Limb (tissue), 2 donors: ENCODE results near the gene DDX42.
A peak's percentile ranks its signal among the peaks of the same experiment; 100 is the strongest.

Experiments
- DNase-seq, 2 donors: peaks; one replicate each; pipeline ENCODE4 v3.0.0-alpha.2; 2016; ENCODE audit errors: extremely low spot score in 2 of 2

The DDX42 gene

DNA sequence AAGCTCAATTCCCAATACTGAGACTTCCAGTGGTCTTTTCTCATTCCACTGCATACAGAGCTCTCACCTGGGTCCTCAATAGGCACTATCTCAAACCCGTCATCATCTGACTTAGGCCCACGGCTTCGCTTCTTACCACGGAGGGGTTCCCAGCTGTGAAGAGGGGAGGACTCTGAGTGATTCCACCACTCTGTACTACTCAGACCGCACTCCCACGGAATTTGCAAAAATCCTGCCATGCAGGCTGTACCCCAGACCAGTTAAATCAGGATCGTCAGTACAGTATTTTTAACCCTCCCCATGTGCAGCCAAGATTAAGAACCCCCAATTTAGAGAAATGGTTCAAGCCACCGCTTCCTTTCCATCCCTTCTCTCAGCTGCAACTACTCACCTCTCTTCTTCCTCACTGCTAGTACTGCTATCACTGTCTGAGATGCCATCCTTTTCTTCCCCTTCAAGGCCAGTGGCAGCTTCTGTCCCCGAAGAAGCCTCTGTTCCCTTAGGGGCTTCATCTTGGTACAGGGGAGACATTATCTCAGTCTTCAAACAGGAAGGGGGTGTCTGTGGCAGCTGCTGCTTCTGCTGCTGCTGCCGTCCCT is 47.1 kb downstream of the DDX42 start:
- DNase-seq = no peak

DNA sequence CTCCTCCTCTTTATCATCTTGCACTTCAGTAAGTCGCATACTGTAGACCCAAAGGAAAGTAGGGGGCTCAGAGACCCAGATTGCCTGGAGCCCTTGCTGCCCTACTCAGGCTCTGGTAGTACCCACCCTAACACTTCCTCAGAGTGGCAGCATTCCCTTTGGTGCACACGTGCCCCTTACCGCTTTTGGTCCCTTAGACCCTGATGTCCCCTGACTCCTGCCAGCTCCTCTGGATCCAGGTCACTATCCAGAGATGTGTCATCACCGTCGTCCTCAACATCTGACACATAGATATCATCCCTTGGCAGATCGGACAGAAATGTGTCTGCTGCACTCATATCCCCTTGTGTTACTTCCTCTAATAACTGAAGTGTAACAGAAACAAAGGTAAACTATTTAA is 47.8 kb downstream of the DDX42 start:
- no peak for DNase-seq

- no peak for DNase-seq
Measured at GRCh38 chr17:63822537-63822936, 48.6 kb downstream of the DDX42 start.

DNA sequence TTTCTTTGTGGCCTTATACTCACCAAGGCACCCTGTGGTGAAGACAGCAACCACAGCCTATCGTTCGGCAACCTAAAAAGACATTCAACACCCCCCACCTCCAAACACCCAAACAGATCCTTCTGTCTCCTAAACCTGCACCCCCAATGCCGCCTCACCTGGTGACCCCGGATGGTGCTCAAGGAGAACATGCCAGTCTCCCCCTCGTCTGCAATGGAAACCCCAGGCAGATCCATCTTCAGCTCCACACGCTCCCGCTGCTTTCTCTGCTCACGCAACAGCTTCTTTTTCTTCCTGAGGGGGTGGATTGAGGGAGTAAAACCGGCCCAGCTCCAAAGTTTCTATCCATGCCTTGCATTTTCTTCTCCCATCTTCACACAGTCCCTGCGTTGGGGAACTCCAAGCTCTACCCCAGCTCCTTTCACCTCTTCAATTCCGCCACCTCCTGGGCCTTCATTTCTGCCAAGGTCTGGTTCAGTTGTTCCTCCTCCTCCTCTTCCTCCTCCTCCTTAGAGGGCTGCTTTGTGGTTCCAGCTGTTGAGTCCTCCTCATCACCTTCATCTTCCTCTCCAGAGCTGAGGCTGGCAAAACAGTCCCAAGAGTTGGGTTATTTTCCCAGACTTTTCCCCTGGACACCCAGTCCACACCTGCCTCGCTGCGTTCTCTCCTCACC is 49.8 kb downstream of the DDX42 start:
- no peak for DNase-seq

- no peak for DNase-seq
Measured at GRCh38 chr17:63824362-63824761, 50.4 kb downstream of the DDX42 start.

DNA sequence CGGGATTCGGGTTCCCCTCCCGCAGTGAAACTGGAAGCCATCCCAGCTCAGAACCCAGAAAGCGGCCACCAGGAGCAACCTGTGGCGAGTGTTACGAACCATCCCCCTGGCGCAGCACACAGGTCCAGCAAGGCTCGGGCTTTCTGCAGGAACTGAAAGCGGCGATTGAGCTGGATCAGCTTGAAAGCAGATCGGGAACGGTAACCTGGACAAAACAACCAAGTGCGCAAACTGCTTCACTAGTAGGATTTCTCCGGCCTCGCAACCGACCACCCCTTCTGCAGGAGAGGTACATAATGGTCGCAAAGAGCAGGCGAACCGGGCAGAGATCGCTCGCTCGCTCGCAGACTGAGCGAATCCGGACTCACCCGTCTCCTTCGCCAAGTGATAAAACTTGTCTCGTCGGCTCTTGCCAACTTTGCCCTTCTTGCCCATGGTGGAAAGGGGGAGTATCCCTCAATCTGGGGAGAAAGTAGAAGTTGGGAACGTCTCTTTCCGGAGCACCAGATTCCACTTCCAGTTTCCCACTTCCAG is 52.6 kb downstream of the DDX42 start:
- no peak for DNase-seq

DNA sequence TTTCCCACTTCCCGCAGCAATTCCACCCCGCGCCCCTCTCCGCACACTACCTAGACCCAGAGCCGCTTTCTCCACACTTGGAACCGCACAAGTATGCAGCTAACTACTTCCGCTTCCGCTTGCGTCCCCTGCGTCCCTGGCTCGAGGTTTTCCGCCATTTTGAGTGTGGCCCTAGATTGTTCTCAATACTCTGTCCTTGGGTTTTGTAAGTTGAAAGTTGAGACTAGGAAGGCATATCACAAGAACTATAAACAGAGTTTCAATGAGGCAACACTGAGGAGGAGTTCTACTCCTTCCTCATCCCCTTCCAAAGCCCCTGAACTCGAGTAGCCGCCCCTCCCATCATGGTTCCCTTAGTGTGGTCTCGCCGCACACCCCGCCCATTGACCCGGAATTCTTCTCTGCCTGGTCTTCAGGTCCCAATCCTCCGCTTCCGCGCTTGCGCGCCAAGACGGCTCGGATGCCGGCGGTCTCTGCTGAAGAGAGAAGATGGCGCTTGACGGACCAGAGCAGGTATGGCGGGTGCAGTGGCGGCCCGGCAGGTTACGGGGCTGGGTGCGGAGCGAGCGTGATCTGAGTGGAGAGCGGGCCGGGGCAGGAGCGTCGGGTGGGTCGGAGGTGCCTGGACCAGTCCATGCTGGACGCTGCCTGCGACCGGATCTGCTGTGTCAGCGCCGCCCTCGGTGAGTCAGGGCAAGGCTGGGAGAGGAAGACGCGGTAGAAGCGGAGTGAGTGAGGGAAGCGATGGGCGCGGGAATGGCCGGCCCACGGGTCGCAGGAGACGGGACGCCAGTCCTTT is 53.2 kb downstream of the DDX42 start, which contains the start of the genes FTSJ3 and PSMC5:
Gene FTSJ3 (minus strand): TSS at position 662 of the 799 bp plus-strand sequence. CDS start 761 bp downstream, outside the sequence.
Gene PSMC5 (plus strand): TSS at position 430 of the 799 bp plus-strand sequence. CDS start 60 bp downstream, at position 490.
- peak; percentile 95 to 96 for DNase-seq

DNA sequence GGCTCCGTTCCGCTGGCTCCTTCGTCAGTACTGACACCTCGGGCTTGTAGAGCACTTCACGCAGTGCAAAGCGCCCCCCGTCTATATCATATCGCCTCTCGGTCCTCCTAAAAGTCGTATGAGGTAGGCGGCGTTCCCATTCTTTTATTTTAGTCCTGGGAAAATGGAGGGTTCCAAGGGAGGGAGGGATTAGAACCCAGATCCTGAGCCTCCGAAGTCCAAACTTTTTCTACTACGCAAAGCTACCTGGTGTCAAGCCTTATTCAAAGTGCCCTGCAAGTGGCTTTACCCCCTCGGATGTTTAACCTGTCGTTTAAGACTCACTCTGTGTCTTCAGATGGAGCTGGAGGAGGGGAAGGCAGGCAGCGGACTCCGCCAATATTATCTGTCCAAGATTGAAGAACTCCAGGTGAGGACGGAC is 53.8 kb downstream of the DDX42 start:
- no peak for DNase-seq

GRCh38 chr17:63828936-63829335 is 55.0 kb downstream of the DDX42 start:
- DNase-seq = no peak

GRCh38 chr17:63830278-63830677 is 56.3 kb downstream of the DDX42 start:
- peak in 1 of 2 donors; percentile 14 for DNase-seq

- DNase-seq = no peak
Measured at GRCh38 chr17:63830904-63831491, 57.0 kb downstream of the DDX42 start.

- no peak for DNase-seq
Measured at GRCh38 chr17:63831505-63831904, 57.5 kb downstream of the DDX42 start.

DNA sequence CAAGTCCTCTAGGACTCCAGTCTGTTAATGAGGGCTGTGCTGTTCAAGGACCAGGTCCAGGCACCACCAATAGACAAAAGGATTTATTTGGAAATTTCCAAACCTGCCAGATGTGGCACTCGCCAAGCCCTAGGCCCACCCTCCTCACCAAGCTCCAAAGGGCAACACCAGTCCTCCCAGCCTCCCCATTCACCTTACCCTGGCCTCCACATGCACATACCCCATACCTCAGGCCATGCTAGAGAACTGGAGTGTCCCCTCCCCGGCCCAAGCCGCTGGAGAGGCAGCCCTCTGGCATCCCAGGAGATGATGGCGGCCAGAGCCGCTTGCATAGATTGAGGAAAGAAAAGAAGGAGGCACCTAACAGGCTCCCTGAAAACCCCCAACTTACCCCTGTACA is 58.0 kb downstream of the DDX42 start:
- no peak for DNase-seq

DNA sequence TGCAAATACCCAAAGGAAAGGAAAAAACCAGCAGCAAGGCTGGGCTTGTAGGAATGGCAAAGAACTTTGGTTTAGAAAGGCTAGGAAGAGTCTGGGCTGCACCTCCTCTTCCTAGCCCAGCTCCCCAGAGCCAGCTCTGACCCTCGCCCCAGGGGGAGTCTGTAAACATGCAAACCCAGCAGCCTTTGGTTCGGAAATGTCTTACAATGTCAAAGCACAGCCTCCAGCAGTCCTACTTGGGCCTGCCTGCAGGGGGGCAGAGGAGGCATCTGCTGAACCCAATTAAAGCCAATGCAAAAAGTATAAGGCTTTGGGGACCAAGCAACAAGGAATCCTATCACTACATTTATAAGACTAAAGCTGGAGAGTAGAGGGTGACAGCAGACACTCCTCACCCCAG is 58.5 kb downstream of the DDX42 start:
- DNase-seq = no peak

- DNase-seq = no peak
Measured at GRCh38 chr17:63833026-63833740, 59.2 kb downstream of the DDX42 start.

GRCh38 chr17:63833741-63834373 is 59.9 kb downstream of the DDX42 start:
- DNase-seq = no peak

DNA sequence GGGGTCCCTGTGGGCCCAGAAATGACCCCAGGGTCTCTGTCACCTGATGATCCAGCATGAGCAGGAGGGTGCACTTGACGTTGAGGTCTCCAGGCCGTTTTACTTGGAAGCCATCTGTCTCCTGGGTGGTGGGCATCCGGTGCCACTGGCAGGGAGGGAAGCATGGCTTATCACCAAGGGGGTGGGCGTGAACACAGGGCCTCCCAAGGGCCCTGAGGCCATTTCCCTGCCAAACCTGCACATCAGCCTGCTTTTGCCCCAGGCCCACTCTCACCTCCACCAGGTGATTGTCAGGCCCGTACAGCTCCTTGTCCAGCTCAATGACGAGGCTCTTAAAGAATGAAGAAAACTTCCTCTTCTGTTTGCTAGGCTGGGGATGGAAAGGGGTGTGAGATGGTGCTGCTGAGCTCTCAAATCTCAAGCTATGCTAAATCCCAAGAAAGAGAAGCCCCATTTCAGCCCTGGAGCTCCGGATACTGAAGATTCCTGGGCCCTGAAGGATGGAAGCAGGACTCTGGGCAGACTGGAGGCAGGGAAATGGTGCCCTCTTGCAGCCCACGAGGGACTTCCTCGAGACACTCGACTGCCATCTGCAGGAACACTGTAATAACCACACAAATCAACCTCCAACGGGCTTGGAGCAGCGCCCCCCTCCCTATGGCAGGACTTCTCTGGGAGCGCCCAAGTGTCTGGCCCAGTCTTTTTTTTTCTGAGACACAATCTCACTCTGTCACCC is 60.6 kb downstream of the DDX42 start:
- DNase-seq = peak in 1 of 2 donors; percentile 48

GRCh38 chr17:63835167-63835720 is 61.3 kb downstream of the DDX42 start:
- no peak for DNase-seq

GRCh38 chr17:63836811-63837210 is 62.8 kb downstream of the DDX42 start:
- no peak for DNase-seq
